GM12878 (cell line): ENCODE results near the gene IRAK3. TPM values are rescaled to one million over a fixed set of nuclear protein-coding genes. Genes with fewer than 3 reads are reported as not detected.

Source experiments
- ATAC-seq: fragments of 200-7000 bp; cut with Tn5 transposase; 3 replicates; pipeline ENCODE4 v1.9.1; 2020; ENCODE audit warnings: mild to moderate bottlenecking, moderate library complexity
- BruUV-seq: library from RNA; stranded (reverse); fragments of 400-500 nt; replicated peaks from 2 replicates; lab custom pipeline; 2021; lab: Mats Ljungman, UMichigan
- CTCF ChIA-PET: fragments of 300-600 bp; sonication (Branson Sonifier 250); formaldehyde crosslinking; extraction: SDS; loops from one replicate; lab custom pipeline; 2021; ENCODE audit warnings: inconsistent platforms; lab: Yijun Ruan, JAX
- POLR2A ChIA-PET: fragments of 350-600 bp; formaldehyde crosslinking; extraction: SDS; loops from one replicate; lab custom pipeline; 2021; ENCODE audit warnings: inconsistent platforms; lab: Charles Lee
- RAD21 ChIA-PET: fragments of 300-600 bp; sonication (Branson Sonifier 250); formaldehyde crosslinking; loops from one replicate; lab custom pipeline; 2023; ENCODE audit warnings: antibody characterized with exemption; ENCODE audit not compliant: unreplicated experiment; lab: Charles Lee
- SMC1A ChIA-PET: fragments of 300-600 bp; sonication (Branson Sonifier 250); formaldehyde crosslinking; loops from one replicate; lab custom pipeline; 2023; ENCODE audit not compliant: unreplicated experiment, uncharacterized antibody; lab: Charles Lee
- DNase-seq: peaks from one replicate; pipeline ENCODE4 v3.0.0-alpha.2; 2011; ENCODE audit warnings: low read depth, low spot score
- FAIRE-seq: peaks from 3 replicates; lab custom pipeline; 2011; peaks lifted over from hg19 to GRCh38; lab: Jason Lieb, UNC
- H2AFZ ChIP-seq: 2 replicates; pipeline ENCODE4 v1.6.0; 2011; ENCODE audit warnings: low read depth, low read length, control low read depth; ENCODE audit not compliant: control insufficient read depth
- H3K27ac ChIP-seq: 2 replicates; pipeline ENCODE4 v1.5.1; 2011; ENCODE audit warnings: control low read depth; ENCODE audit not compliant: control insufficient read depth, insufficient read depth
- H3K27me3 ChIP-seq, 2 experiments: replicated peaks in 1 of 2; 2 replicates each; pipeline versions ENCODE4 v1.6.0 to v1.6.1; 2011; ENCODE audit warnings: low read length in 1 of 2; ENCODE audit not compliant: control insufficient read depth in 2 of 2, insufficient read depth in 2 of 2
- H3K36me3 ChIP-seq, 2 experiments: 2 replicates each; pipeline ENCODE4 v1.5.1; 2011; ENCODE audit warnings: low read length in 1 of 2; ENCODE audit not compliant: control insufficient read depth in 2 of 2, insufficient read depth in 2 of 2
- H3K4me1 ChIP-seq: 2 replicates; pipeline ENCODE4 v1.6.1; 2011; ENCODE audit warnings: mild to moderate bottlenecking, low read length, moderate library complexity, mixed read lengths; ENCODE audit not compliant: control insufficient read depth, insufficient read depth
- H3K4me2 ChIP-seq: 2 replicates; pipeline ENCODE4 v1.6.0; 2011; ENCODE audit warnings: control low read depth; ENCODE audit not compliant: control insufficient read depth, insufficient read depth
- H3K4me3 ChIP-seq: fragments of 200-600 bp; sonication (generic); 2 replicates; pipeline ENCODE4 v1.5.1; 2016
- H3K79me2 ChIP-seq: 2 replicates; pipeline ENCODE4 v1.6.0; 2011; ENCODE audit warnings: low read length; ENCODE audit not compliant: control insufficient read depth, insufficient read depth
- H3K9ac ChIP-seq: 2 replicates; pipeline ENCODE4 v1.8.0; 2011; ENCODE audit warnings: low read length, control low read depth, mixed read lengths; ENCODE audit not compliant: control insufficient read depth, insufficient read depth
- H3K9me3 ChIP-seq: replicated peaks from 3 replicates; pipeline ENCODE4 v1.5.1; 2011; ENCODE audit warnings: mild to moderate bottlenecking, low read length; ENCODE audit not compliant: control insufficient read depth, insufficient read depth
- H4K20me1 ChIP-seq: 2 replicates; pipeline ENCODE4 v1.6.0; 2011; ENCODE audit not compliant: control insufficient read depth, insufficient read depth
- BHLHE40 ChIP-seq, 2 experiments: fragments of 450-650 bp in 1 of 2; IDR thresholded peaks; 2 replicates each; pipeline ENCODE4 v1.6.1; 2011 to 2017; ENCODE audit warnings: low read depth in 2 of 2, borderline replicate concordance in 1 of 2, improper control_type of control experiment in 1 of 2, low read length in 1 of 2, mild to moderate bottlenecking in 1 of 2
- CHD1 ChIP-seq: IDR thresholded peaks from 2 replicates; pipeline ENCODE4 v1.6.1; 2012; ENCODE audit warnings: low read depth, low read length, improper control_type of control experiment
- ESRRA ChIP-seq: IDR thresholded peaks from 2 replicates; pipeline ENCODE4 v1.6.1; 2012; ENCODE audit warnings: mild to moderate bottlenecking, low read length, improper control_type of control experiment
- HDGF ChIP-seq: fragments of 450-650 bp; IDR thresholded peaks from 2 replicates; pipeline ENCODE4 v1.6.1; 2016; ENCODE audit warnings: antibody characterized with exemption
- IKZF1 ChIP-seq: fragments of 450-650 bp; conservative IDR thresholded peaks from 2 replicates; pipeline ENCODE4 v1.6.1; 2017; ENCODE audit warnings: antibody characterized with exemption, mild to moderate bottlenecking
- JUNB ChIP-seq: IDR thresholded peaks from 2 replicates; pipeline ENCODE4 v1.6.1; 2016; ENCODE audit warnings: antibody characterized with exemption, mild to moderate bottlenecking
- LARP7 ChIP-seq: fragments of 450-650 bp; IDR thresholded peaks from 2 replicates; pipeline ENCODE4 v1.6.1; 2017; ENCODE audit warnings: mild to moderate bottlenecking
- NR2F1 ChIP-seq: fragments of 450-650 bp; conservative IDR thresholded peaks from 2 replicates; pipeline ENCODE4 v1.6.1; 2017; ENCODE audit warnings: mild to moderate bottlenecking
- PAX5 ChIP-seq: IDR thresholded peaks from 2 replicates; pipeline ENCODE4 v1.6.1; 2011; ENCODE audit warnings: low read depth, low read length, borderline replicate concordance
- RBBP5 ChIP-seq: fragments of 200-600 bp; sonication (generic); conservative IDR thresholded peaks from 2 replicates; pipeline ENCODE4 v1.6.1; 2016
- RCOR1 ChIP-seq: conservative IDR thresholded peaks from 2 replicates; pipeline ENCODE4 v1.6.1; 2012; ENCODE audit warnings: low read depth, low read length, improper control_type of control experiment
- RFX5 ChIP-seq: IDR thresholded peaks from 2 replicates; pipeline ENCODE4 v1.6.1; 2011; ENCODE audit warnings: low read depth, low read length, improper control_type of control experiment
- YBX1 ChIP-seq: fragments of 450-650 bp; IDR thresholded peaks from 2 replicates; pipeline ENCODE4 v1.6.1; 2016; ENCODE audit warnings: antibody characterized with exemption
- ZNF207 ChIP-seq: fragments of 450-650 bp; IDR thresholded peaks from 2 replicates; pipeline ENCODE4 v1.6.1; 2014; ENCODE audit warnings: antibody characterized with exemption, mild to moderate bottlenecking, borderline replicate concordance
- ZZZ3 ChIP-seq: IDR thresholded peaks from 2 replicates; pipeline ENCODE4 v1.6.1; 2011; ENCODE audit warnings: low read depth; ENCODE audit not compliant: control insufficient read depth, insufficient read length
- WGBS: methylation state at CpG from one replicate; pipeline ENCODE4 v1.1.6; 2016; ENCODE audit warnings: low lambda C conversion rate; ENCODE audit not compliant: insufficient replicate concordance, insufficient coverage; ENCODE audit errors: missing lambda C conversion rate; 5-methylcytosine and 5-hydroxymethylcytosine counted together
- in situ Hi-C: fragments of 300-500 bp; cut with MboI; formaldehyde crosslinking; loops from 9 replicates; pipeline ENCODE4 v1.14.3; 2018; ENCODE audit warnings: mixed read lengths
- intact Hi-C: fragments of 100-400 bp; cut with micrococcal nuclease; formaldehyde crosslinking; loops from one replicate; pipeline ENCODE4 v1.14.2; 2022; ENCODE audit not compliant: unreplicated experiment
- polyA plus RNA-seq, 11 experiments: library from polyadenylated mRNA; depleted of rRNA in 4 of 11; unstranded in 6 of 11; stranded (reverse) in 5 of 11; fragments of >200 nt; fragmentation: Nextera tagmentation in 4 of 11; fragmentation: Illumina TruSeq in 1 of 11; extraction: Ambion mirVana in 4 of 11; extraction: Trizol in 1 of 11; gene quantifications; 1 replicate in 1 of 11; 2 replicates in 10 of 11; pipeline versions ENCODE4 v1.2.1 to v1.2.3, GENCODE V29; 2011 to 2016; ENCODE audit warnings: inconsistent platforms in 2 of 11, missing spikeins in 2 of 11, low read depth in 1 of 11
- total RNA-seq, 4 experiments: library from RNA; depleted of rRNA in 3 of 4; stranded (reverse); fragments of >200 nt in 3 of 4; fragmentation: Illumina TruSeq in 1 of 4; extraction: Trizol in 1 of 4; gene quantifications; 2 replicates each; pipeline versions ENCODE4 v1.2.1 to v1.2.3, GENCODE V29; 2013 to 2021
- TF ChIP-seq, protein P1 (sequence below): IDR thresholded peaks from 2 replicates; pipeline ENCODE4 v1.6.1; 2012; ENCODE audit warnings: improper control_type of control experiment, low read depth, low read length; ENCODE audit not compliant: insufficient replicate concordance
- TF ChIP-seq, protein P2 (sequence below): fragments of 450-650 bp; IDR thresholded peaks from 2 replicates; pipeline ENCODE4 v1.6.1; 2016; ENCODE audit warnings: mild to moderate bottlenecking

Gene IRAK3
- total and polyA plus RNA-seq, 10 of the 15 experiments (the other 5 are each of a cell fraction or from before 2014, with no cell fraction given): 1.4 to 14.1 (median 5.4) TPM

DNA sequence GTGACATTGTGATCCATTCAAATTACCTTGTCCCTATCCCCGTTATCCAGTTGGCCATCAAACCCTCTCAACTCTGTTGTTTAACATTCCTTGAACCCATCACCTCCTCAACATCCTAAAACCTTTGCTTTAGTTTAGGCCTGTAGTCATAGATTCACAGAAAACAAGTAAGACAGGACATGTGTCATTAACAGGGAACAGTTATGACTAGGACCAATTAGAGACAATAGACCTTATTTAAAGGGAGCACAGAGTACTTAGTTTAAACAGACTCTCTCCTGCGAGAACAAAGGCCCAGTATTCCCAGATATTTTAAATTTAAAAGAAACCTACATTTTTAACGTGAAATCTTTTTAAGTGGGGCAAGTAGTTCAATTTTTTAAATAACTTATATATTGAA, 93.2 kb downstream of the IRAK3 start:
- Histone ChIP-seq H3K4me3 (no peak overlapping the region), H3K4me1 (no peaks in the 10 kb centered on the region), H3K9me3 (peaks cover 3% of the 10 kb centered on the region; the same call in 1 of the 3 replicates), H3K9ac (no peak overlapping the region), H3K79me2 (no peaks in the 10 kb centered on the region), H4K20me1 (no peaks in the 10 kb centered on the region), H3K27me3 (no peaks in the 10 kb centered on the region; a peak in 1 of 4 replicates), H2AFZ (no peak overlapping the region), H3K4me2 (no peak overlapping the region), H3K27ac (no peak overlapping the region), H3K36me3 (no peaks in the 10 kb centered on the region)
- ChIA-PET SMC1A (no interaction called here), CTCF (interaction anchor here (1.3 to 2.7 kb wide), 2 partner anchors 12 to 74 kb away, joined by 3 to 11 read pairs; no protein-coding TSS in a partner anchor), POLR2A (no interaction called here), RAD21 (no interaction called here)
- DNase-seq (no peak), FAIRE-seq (no peak), ATAC-seq (no peak)
- TF ChIP-seq BHLHE40 (IDR thresholded peaks at IDR 0.05; ENCODE audit: borderline replicate concordance in 1 of 2, low read depth in 2 of 2, low read length in 1 of 2): no peak
- no peak for TF ChIP-seq CHD1
- TF ChIP-seq, protein P1, sequence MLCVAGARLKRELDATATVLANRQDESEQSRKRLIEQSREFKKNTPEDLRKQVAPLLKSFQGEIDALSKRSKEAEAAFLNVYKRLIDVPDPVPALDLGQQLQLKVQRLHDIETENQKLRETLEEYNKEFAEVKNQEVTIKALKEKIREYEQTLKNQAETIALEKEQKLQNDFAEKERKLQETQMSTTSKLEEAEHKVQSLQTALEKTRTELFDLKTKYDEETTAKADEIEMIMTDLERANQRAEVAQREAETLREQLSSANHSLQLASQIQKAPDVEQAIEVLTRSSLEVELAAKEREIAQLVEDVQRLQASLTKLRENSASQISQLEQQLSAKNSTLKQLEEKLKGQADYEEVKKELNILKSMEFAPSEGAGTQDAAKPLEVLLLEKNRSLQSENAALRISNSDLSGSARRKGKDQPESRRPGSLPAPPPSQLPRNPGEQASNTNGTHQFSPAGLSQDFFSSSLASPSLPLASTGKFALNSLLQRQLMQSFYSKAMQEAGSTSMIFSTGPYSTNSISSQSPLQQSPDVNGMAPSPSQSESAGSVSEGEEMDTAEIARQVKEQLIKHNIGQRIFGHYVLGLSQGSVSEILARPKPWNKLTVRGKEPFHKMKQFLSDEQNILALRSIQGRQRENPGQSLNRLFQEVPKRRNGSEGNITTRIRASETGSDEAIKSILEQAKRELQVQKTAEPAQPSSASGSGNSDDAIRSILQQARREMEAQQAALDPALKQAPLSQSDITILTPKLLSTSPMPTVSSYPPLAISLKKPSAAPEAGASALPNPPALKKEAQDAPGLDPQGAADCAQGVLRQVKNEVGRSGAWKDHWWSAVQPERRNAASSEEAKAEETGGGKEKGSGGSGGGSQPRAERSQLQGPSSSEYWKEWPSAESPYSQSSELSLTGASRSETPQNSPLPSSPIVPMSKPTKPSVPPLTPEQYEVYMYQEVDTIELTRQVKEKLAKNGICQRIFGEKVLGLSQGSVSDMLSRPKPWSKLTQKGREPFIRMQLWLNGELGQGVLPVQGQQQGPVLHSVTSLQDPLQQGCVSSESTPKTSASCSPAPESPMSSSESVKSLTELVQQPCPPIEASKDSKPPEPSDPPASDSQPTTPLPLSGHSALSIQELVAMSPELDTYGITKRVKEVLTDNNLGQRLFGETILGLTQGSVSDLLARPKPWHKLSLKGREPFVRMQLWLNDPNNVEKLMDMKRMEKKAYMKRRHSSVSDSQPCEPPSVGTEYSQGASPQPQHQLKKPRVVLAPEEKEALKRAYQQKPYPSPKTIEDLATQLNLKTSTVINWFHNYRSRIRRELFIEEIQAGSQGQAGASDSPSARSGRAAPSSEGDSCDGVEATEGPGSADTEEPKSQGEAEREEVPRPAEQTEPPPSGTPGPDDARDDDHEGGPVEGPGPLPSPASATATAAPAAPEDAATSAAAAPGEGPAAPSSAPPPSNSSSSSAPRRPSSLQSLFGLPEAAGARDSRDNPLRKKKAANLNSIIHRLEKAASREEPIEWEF: no peak
- TF ChIP-seq RCOR1: no peak
- no peak for TF ChIP-seq ESRRA
- no peak for TF ChIP-seq NR2F1
- no peak for TF ChIP-seq LARP7
- TF ChIP-seq ZNF207: no peak
- no peak for TF ChIP-seq JUNB
- TF ChIP-seq, protein P2, sequence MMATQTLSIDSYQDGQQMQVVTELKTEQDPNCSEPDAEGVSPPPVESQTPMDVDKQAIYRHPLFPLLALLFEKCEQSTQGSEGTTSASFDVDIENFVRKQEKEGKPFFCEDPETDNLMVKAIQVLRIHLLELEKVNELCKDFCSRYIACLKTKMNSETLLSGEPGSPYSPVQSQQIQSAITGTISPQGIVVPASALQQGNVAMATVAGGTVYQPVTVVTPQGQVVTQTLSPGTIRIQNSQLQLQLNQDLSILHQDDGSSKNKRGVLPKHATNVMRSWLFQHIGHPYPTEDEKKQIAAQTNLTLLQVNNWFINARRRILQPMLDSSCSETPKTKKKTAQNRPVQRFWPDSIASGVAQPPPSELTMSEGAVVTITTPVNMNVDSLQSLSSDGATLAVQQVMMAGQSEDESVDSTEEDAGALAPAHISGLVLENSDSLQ: no peak
- TF ChIP-seq RFX5: no peak
- TF ChIP-seq RBBP5: no peak
- no peak for TF ChIP-seq HDGF
- TF ChIP-seq YBX1: no peak
- TF ChIP-seq PAX5: no peak
- TF ChIP-seq ZZZ3: no peak
- no peak for TF ChIP-seq IKZF1
- intact Hi-C loops (no loop called here), in situ Hi-C loops (no loop called here)
- BruUV-seq: no TSS peak
- WGBS: 0% methylated on average over 3 of the region's 3 CpGs
